Ascending aorta (tissue), 2 donors: Measurements from ENCODE around the gene C6orf163. TPM values are rescaled to one million over a fixed set of nuclear protein-coding genes. Genes with fewer than 3 reads are reported as not detected.
"Not testable (repeated sequence)": the region's sequence is repeated elsewhere in the genome, so short reads cannot be mapped to it uniquely, and the experiment has no call there.

Experiments
- DNase-seq, 2 donors: peaks; one replicate each; pipeline ENCODE4 v3.0.0-alpha.2; 2019; ENCODE audit warnings: low spot score in 2 of 2
- H3K27ac ChIP-seq, 2 donors: fragments of 200-600 bp; sonication (generic); one replicate each; pipeline ENCODE4 v1.5.1; 2016 to 2017; ENCODE audit warnings: mild to moderate bottlenecking in 1 of 2
- H3K27me3 ChIP-seq: fragments of 200-600 bp; sonication (generic); one replicate; pipeline ENCODE4 v1.5.1; 2017
- H3K36me3 ChIP-seq, 2 donors: fragments of 200-600 bp; sonication (generic); one replicate each; pipeline ENCODE4 v1.5.1; 2016
- H3K4me1 ChIP-seq, 2 donors: fragments of 200-600 bp; sonication (generic); one replicate each; pipeline ENCODE4 v1.5.1; 2016 to 2017; ENCODE audit warnings: mild to moderate bottlenecking in 1 of 2
- H3K4me3 ChIP-seq, 2 donors: fragments of 200-600 bp; sonication (generic); one replicate each; pipeline ENCODE4 v1.5.1; 2016 to 2017; ENCODE audit warnings: mild to moderate bottlenecking in 1 of 2
- H3K9me3 ChIP-seq, 2 donors: fragments of 200-600 bp; sonication (generic); one replicate each; pipeline ENCODE4 v1.5.1; 2016
- CTCF ChIP-seq, 3 experiments: fragments of 200-600 bp in 2 of 3; fragments of 450-650 bp in 1 of 3; sonication (generic) in 2 of 3; IDR thresholded peaks; one replicate each; pipeline ENCODE4 v1.5.1; 2016 to 2019; ENCODE audit warnings: antibody characterized with exemption in 3 of 3, mild to moderate bottlenecking in 1 of 3, moderate library complexity in 1 of 3
- intact Hi-C: fragments of 100-400 bp; cut with DNase I; formaldehyde crosslinking; loops from one replicate; pipeline ENCODE4 v1.15.1; 2023
- total RNA-seq: library from RNA; depleted of rRNA; stranded (reverse); fragments of >200 nt; gene quantifications from one replicate; pipeline ENCODE4 v1.1.0, GENCODE V29; 2016

Gene C6orf163
- total RNA-seq, result not detected

- no peak within 1 kb of the TSS for H3K4me3 ChIP-seq
- no peaks in the 10 kb centered on the region for H3K27me3 ChIP-seq
- H3K4me1 ChIP-seq, result no peaks in the 10 kb centered on the region
- H3K9me3 ChIP-seq, result no peaks in the 10 kb centered on the region
- intact Hi-C loops, result no loop called here
- no peak within 1 kb of the TSS for H3K27ac ChIP-seq
- DNase-seq, result no peak
- TF ChIP-seq CTCF (IDR thresholded peaks at IDR 0.05), result no peak
- peaks cover 0 to 7% of the 10 kb centered on the region in 2 donors for H3K36me3 ChIP-seq
Measured at GRCh38 chr6:87344731-87345130, at the start of gene C6orf163. Gene C6orf163 (plus strand): TSS chr6:87344813. CDS start chr6:87345100, 287 bp downstream.

- Histone ChIP-seq H3K27ac (no peak overlapping the region), H3K27me3 (no peaks in the 10 kb centered on the region), H3K4me1 (no peaks in the 10 kb centered on the region), H3K4me3 (no peak overlapping the region), H3K36me3 (no peaks in the 10 kb centered on the region), H3K9me3 (no peaks in the 10 kb centered on the region)
- TF ChIP-seq CTCF (IDR thresholded peaks at IDR 0.05), result no peak
- DNase-seq, result no peak
- intact Hi-C loops, result no loop called here
Measured at GRCh38 chr6:87297119-87297518, 47.5 kb upstream of the C6orf163 start.

- intact Hi-C loops, H3K4me1 ChIP-seq, H3K27me3 ChIP-seq, H3K27ac ChIP-seq, H3K4me3 ChIP-seq, DNase-seq, H3K36me3 ChIP-seq, H3K9me3 ChIP-seq: not testable (repeated sequence)
Measured at GRCh38 chr6:87301277-87301676, 43.3 kb upstream of the C6orf163 start.

GRCh38 chr6:87308970-87309369 is 35.6 kb upstream of the C6orf163 start:
- Histone ChIP-seq H3K27me3 (no peaks in the 10 kb centered on the region), H3K4me1 (no peaks in the 10 kb centered on the region), H3K36me3 (no peaks in the 10 kb centered on the region), H3K4me3 (no peak overlapping the region), H3K9me3 (no peaks in the 10 kb centered on the region), H3K27ac (no peak overlapping the region)
- TF ChIP-seq CTCF (IDR thresholded peaks at IDR 0.05), result no peak
- DNase-seq, result no peak
- intact Hi-C loops, result no loop called here

GRCh38 chr6:87312860-87313259 is 31.8 kb upstream of the C6orf163 start:
- intact Hi-C loops, result no loop called here
- no peaks in the 10 kb centered on the region for H3K4me1 ChIP-seq

GRCh38 chr6:87315071-87315470 is 29.5 kb upstream of the C6orf163 start:
- H3K36me3 ChIP-seq, result no peaks in the 10 kb centered on the region
- intact Hi-C loops, result no loop called here
- H3K27me3 ChIP-seq, result no peaks in the 10 kb centered on the region
- DNase-seq, result no peak
- no peak for TF ChIP-seq CTCF (IDR thresholded peaks at IDR 0.05)
- no peak overlapping the region for H3K4me3 ChIP-seq
- H3K4me1 ChIP-seq, result no peaks in the 10 kb centered on the region
- H3K27ac ChIP-seq, result no peak overlapping the region
- no peaks in the 10 kb centered on the region for H3K9me3 ChIP-seq

More at GRCh38 chr6:87312860-87313259, 31.8 kb upstream of the C6orf163 start:
- Histone ChIP-seq H3K36me3 (no peaks in the 10 kb centered on the region), H3K27me3 (no peaks in the 10 kb centered on the region), H3K9me3 (no peaks in the 10 kb centered on the region), H3K27ac (no peak overlapping the region), H3K4me3 (no peak overlapping the region)
- TF ChIP-seq CTCF (IDR thresholded peaks at IDR 0.05), result no peak
- DNase-seq, result no peak
